HG02623 (cell line): ENCODE measurements around the gene QDPR.

ENCODE experiments used
- ATAC-seq: cut with Tn5 transposase; IDR thresholded peaks from one replicate; pipeline ENCODE4 v1.9.1; 2021; ENCODE audit warnings: moderate library complexity; ENCODE audit not compliant: unreplicated experiment

Gene QDPR

DNA sequence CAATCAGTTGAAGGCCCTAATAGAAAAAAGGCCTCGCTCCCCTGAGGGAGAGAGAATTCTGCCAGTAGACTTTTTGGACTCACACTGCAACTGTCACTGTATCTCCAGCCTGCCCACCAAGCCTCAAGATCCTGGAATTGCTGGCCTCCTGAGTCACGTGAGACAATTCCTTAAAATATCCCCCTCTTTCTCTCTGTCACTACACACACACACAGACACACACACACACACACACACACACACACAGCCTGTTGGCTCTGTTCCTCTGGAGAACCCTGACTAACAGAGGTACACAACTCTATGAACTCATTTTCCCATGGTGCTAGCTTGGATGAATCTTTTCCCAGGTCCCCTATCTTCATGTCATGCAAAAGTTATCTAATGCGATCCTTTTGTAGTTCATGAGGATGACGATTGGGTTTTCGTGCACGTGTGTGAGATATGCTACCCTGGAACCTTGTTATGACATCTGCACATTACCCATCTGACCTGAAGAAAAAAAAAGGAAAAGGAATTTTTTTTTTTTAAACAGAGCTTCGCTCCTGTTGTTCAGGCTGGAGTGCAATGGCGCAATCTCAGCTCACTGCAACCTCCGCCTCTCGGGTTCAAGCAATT lies 16.8 kb upstream of the QDPR start:
- ATAC-seq: no peak

DNA sequence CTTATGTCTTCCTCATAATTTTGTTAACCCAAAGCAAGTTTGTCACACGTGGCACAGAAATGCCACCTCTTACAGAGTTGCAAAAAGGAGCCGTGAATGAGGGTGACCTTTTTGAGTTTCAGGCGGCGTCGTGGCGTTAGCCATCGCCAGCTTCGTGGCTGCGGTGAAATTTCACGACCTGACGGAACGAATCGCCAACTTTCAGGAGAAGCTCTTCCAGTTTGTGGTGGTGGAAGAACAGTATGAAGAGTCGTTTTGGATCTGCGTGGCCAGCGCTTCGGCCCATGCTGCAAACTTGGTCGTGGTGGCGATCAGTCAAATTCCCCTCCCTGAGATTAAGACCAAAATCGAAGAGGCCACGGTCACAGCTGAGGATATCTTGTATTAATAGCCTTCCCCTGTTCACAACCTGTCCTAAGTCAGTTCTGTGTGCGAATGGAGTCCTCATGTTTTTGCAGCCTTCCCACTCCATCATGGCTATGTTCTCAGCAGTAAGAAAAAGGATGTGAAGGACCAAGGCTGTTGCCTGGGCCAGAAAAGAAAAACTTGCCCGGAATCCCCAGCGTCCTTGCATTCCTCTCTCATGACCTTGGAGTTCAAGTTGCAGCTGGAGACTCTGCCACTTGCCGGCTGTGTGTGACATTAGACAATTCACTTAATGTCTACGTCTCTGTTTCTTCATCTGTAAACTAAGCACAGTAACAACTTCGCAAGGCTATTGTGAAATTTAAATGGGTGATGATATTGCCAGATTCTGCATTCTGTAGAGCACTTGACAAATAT lies 15.0 kb upstream of the QDPR start:
- no peak for ATAC-seq

DNA sequence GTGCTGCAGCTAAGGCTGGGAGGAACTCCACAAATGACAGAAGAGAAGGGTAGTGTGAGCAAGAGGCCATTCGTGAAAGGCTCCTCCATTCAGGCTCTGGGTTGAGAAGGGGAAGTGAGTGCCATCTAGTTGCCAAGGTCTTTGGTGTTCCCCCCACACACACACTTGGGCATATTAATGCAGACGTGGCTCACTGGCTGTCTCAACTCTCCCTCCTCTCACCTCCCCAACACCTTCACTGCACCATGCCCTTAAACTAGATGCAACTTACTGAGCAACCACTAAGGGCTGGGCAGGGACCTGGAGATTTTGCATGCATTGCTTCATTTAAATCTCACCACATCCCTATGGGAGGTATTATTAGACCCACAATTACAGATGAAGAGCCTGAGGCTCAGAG lies 11.8 kb upstream of the QDPR start:
- ATAC-seq: no peak

DNA sequence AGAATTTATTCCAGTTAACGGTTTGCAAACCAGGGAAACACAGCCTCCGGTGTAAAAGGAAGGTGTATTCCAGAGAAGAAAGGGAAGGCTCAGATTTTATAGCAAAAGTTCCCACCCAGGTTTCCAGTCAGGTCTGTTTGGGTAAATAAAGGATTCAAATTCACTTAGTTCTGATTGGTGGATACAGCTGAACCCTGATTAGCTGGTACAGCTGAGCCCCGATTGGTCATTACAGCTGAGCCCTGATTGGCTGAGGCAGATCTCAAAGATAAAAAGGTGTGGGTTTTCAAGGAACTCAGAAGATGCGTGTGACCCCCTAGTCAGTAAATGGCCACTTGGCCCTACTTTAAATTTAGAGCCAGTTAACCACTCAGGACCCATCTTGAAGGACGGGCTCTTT lies 9.7 kb upstream of the QDPR start:
- ATAC-seq: no peak

DNA sequence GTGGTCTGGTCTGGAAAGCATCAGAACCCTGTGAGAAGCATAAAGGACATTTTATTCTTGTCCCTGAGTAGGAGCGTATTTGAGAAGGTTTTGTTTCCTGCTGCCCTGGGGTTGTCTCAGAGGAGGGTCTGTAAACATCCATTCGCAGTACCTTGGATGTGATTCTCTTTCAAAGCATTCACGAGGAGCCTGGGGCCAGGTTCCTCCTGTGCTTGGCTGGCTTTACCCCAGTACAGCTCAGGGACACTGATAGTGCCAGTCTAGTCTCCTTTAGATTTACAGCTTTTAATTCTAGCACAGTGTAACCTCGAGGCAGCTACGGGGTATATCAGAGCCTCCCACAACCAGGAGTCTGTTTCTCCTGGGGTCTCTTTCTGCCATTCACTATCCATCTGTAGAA lies 5.8 kb upstream of the QDPR start:
- ATAC-seq: no peak

DNA sequence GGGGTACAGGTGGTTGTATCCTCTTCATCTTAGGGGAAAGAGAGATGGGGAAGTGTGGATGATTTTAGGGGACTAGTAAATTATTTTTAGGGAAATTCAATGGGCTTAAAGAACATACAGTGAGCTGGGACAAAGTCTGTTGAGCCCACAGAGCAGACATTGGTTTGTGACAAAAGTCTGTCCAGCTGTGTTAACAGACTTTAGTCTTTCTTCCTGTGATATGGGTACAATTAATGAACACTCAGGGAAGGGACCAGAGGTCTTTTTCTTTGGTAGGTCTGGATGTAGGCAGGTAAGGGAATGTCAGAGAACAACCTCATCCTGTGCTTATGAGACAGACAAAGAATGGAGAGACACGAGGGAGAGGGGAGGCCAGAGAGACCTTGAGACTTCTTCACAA lies 5.1 kb upstream of the QDPR start:
- ATAC-seq: no peak

DNA sequence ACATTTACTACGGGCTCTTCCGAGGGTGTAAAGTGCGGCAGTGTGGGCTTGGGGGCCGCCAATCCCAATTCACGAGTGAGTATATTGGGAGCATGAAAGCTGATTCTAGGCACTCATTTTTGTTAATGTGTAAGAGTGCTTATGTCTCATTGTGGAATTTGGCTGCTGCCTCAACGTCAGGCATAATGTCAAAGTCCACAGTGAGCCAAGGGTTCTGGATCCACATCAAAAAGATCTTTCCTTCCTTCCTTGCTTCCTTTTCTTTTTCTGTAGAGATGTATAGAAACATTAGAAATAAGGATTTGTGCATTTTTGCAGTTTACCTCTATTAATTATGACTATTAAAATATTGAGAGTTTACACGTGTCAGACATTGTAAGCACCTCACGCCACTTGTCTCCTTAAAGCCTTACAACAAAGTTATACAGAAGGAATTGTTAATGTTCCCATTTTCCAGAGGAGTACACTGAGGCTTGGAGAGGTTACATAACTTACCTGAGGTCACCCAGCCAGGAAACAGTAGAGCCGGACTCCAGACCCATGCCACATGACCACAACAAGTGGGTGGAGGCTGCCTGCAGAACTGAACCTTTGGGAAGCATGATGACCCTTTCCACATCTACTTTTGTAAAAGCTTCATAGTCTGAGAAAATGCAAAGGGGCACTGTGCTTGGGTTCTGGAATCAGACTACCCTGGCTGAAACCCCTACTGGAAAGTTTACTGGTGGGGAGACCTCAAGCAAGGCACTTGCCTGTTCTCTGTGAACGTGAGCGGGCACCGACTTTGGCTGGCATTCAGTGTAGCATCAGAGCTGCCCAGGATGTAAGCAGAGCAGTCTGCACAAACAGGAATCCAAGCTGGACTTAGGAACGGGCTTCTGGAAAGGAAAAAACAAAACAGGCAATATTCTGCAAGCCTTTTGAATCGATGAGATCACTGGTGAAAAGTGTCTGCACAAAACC lies 3.8 kb upstream of the QDPR start:
- no peak for ATAC-seq

DNA sequence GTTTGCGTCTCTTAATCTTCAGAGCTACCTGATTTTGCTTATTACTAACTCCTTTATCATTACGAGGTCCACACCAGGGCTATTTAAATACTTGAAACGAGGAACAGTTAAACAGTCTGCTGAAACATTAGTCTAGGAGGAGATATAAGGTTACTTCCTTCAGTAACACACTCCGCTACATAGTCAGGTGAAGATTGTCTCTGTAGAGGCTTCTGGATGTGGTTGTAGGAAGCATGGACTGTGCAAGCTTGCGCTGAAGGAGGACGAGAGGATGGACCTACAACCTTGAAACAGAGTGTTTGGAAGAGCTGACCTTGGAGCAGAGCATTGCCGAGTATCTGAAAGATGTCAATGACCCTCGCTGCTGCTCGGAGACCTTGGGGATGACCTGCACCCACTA lies 3.0 kb upstream of the QDPR start, which contains the start of gene CLRN2:
CLRN2 (plus strand) TSS at position 301 of the 400 bp plus-strand sequence. CDS start 102 bp downstream, outside the sequence.
- no peak for ATAC-seq

DNA sequence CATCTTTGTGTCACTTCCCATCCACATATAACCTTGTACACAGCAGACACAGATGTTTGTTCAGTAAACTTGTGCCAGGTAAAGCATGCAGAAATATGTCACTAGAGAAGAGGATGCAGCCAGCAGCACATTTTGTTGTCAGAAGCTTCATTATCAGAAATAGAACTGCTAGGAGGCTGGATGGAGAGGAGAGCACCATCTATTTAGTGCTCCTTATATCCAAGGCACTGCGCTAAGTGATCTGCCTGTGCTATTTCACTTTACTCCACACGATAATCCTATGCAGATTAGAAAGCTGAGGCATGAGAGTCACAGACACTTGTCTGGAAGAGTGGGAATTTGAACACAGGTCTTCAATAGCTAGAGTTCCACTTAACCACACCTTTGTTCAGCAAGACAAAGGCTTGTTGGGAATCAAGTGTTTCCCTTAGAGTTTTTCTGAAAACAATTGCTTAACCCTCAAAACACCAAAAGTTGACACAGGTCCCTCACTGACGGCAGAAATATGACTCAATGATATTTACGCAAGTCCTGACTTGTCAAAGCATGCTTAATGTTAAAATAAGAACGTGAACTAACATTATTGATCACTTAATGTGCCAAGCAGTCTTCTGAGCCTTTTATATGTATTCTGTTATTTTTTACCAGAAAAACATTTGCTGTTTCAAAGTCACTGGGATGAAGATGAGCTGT lies 1.2 kb upstream of the QDPR start:
- no peak for ATAC-seq

DNA sequence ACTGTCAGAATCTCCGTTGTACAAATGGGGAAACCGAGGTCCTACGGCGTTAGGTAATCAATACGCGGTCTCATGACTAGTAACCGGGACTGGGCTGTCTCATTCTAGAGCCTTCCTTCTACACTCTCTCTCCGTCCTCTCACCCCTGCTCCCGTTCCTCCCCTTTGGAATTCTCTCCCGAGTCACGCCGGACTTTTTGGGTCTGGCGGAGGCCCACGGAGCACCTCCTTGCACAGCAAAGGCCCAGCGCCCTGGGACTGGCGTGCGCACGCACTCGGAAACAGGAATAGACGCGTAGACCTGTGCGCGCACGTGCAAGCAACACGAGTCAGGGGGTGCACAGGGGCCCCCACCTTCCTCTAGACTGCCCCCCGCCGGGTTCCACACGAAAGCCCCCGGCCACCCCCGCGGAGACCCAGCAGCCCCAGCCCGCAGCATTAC lies 361 bp downstream of the QDPR start:
- ATAC-seq: peak; percentile 52

DNA sequence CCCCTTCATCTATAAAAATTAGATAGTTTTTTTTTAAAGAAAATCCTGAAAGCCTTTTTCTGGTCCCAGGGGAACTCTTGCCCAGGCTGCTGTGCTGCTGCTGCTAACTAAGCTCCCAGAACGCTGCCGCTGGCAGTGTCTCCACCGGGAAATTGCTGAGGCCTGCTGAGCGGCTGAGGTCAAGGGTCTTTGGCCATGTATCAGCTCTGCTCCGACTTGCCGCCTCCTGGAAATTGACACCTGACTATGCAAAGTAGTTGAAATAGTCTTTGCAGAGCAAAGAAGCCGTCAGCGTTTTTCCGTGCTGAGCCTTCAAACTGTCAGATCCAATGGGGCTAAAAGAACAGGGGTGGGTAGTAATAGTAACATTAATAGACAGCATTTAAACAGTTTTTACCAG lies 839 bp downstream of the QDPR start:
- ATAC-seq: no peak

DNA sequence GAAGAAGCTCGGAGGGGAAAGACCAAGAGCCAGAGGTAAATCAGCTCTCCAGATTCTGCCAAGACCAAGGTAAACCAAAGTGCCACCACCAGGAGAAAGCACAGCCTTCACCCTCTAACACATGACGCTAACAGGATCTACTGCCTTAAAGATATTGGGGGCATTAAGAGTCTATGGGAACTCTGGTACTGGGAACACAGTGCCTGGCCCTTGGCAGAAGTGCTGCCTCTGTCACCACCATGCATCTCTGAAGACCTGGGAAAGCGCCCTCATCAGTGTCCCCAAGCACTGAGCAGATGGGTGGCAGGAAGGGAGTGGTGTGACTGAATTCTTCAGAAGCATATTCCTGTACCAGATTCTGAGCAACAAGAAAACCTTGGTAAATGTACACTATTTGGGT lies 1.3 kb downstream of the QDPR start:
- no peak for ATAC-seq

DNA sequence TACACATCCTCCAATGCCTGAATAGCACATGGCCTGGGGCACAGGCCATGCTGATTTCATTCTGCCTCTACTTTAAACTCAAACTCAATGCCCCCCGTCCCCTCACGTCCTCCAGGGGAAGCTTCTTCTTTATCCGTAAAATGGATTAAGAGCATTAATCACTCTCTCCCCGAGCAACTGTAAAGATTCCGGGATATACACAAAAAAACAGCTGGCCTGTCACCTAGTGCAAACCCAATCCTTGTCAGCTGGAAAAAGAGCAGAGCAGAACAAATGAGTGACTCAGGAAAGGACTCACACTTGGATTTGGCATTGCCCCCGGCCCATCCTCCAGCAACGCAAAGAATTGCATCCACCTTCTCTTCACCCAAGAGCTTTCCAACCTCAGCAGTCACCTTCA lies 7.8 kb downstream of the QDPR start:
- no peak for ATAC-seq

DNA sequence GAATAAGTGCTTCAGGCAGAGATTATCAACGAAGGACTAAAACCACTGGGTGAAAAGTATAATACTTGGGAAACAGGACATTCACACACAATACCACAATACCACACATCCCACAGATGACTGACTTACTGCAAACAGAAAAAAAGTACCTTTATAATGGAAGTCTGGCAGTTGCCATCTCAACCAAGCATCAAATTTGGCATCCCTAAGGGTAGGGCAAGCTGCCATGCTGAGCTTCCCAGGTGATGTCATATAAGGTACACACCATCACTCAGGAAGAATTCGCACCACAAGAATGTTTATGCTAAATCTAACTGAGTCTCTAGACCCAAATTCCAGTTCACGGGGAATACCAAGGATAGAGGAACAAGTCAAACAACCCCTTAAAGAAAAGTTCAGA lies 9.1 kb downstream of the QDPR start:
- ATAC-seq: no peak

DNA sequence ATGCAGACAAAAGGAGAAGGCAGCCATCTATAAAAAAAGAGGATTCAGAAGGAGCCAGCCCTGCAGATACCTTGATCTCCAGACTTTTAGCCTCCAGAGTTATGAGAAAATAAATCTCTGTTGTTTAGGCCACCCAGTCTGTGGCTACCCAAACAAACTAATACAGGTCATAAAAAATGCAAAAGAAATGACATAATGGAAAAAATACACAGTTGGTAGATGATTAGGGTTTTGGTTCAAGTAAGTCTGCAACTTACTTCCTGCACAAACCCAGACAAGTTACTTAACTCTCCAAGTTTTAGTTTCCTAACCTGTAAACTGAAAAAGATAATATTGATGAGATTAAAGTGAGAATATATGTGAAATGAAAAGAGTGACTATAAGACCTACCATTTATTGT lies 11.3 kb downstream of the QDPR start:
- ATAC-seq: no peak

DNA sequence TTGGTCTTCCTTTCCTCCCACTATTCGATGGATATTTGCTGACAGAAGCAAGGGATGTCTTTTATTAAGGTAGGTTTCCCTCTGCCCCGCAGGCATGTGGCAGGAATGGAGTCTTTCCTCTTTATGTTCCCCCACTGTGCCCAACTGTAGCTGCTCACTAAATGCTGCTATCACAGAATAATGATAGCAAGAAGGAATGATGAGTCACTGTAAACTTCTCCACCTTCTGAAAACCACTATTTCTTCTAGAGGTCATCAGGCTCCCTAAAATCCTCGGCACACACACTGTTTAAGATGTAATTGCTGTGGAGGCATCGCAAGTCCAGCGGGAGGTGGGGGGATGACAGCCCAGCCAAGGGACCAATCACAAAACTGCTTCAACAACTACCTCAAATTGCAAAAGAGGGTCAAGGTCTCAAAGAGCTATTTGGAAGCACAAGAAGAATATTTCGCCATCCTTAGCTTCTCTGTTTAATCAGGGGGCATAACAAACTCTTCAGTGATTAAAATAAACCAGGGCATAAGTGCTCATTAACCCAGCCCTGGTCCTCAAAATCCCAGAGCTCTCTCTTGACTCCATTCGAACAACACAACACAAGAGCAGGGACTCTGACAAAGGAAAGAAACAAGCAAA lies 13.9 kb downstream of the QDPR start:
- ATAC-seq: no peak

DNA sequence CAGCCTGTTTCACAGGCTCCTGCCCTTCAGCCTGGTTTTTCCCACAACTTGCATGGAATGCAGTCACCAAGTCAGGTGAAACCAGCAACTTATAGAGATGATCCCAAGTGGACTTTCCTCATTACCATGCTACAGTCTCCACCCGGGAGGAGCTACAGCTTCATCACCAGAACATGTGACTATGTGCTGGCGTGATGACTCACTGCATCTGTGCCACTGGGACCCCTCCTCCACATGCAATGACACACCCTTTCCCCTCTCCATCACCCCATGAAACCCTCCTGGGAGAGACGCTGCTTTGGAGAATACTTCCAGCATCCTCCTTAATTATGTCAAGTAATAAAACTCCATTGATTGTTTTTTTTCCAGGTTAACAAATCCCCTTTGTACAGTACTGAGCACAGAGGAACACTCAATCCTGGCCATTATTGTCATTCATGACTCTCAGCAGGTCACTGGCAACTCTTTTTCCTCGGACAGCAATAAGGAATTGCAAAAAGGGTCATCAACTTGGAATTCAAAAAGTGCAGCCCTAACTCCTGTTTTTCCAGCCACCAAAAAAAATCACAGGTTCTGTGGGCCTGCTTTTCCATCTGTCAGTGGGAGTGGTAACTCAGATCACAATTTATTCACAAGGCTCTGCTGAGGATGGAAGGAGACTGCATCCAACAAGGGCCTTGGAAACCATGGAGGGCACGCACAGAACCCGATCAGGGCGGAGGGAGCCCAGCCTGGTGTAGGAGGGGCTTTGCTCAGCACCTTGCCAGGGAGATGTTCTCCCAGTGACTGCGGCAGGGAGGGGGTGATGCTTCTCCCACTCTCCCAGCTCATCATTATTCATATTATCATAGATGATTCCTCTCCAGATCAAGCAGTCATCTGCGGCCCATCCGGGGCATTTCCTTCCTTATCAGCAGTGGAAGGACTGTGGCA lies 17.4 kb downstream of the QDPR start:
- ATAC-seq: no peak

DNA sequence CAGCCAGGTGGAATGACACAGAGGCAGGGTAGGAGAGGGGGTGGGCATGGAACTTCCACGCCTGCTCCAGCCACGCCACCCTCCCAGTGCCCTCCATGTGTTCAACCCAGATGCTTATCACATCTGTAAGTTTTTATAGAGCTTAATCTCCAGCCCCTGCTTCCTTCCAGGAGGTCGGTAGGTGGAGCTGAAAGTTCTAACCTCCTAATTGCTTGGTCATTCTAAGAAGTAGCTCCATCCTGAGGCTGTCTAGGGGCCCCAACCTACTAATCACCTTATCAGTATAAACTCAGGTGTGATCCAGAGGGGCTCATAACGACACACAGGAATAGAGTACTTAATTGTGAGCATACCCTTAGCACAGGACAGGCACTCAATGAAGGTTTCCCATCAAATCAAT lies 18.3 kb downstream of the QDPR start:
- no peak for ATAC-seq

DNA sequence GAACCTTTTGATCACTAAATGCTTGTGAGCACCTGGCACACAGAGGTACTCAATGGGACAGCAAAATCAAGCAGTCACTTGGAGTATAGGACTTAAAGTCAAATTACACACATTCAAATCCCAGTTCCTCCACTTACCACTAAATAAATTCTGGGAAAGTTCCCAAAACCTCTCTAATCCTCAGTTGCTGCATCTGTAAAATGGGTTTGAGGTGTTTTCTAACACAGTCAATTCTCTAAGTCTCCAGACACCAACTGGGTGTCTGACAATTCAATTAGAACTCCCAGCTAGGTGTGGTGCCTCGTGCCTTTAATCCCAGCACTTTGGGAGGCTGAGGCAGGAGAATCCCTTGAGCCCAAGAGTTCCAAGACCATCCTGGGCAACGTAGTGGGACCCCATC lies 19.0 kb downstream of the QDPR start:
- no peak for ATAC-seq
